K562 (cell line): ENCODE measurements around the gene PTGR2. TPM values are rescaled to one million over a fixed set of nuclear protein-coding genes. Genes with fewer than 3 reads are reported as not detected.

Experiments used
- CLOCK ChIP-seq: fragments of 250-450 bp; sonication (Bioruptor Pico); IDR thresholded peaks from 2 replicates; pipeline ENCODE4 v1.4.0; 2020; ENCODE audit warnings: mild to moderate bottlenecking, moderate library complexity, borderline replicate concordance
- FOXO4 ChIP-seq: fragments of 450-650 bp; formaldehyde crosslinking; IDR thresholded peaks from 2 replicates; pipeline ENCODE4 v1.4.0; 2020; ENCODE audit warnings: mild to moderate bottlenecking, moderate library complexity
- HDAC3 ChIP-seq: fragments of 450-650 bp; IDR thresholded peaks from 2 replicates; pipeline ENCODE4 v1.6.1; 2018; ENCODE audit warnings: borderline replicate concordance, mild to moderate bottlenecking, moderate library complexity; ENCODE audit not compliant: partially characterized antibody
- MCM2 ChIP-seq: fragments of 450-650 bp; IDR thresholded peaks from 2 replicates; pipeline ENCODE4 v1.6.1; 2017; ENCODE audit warnings: low read depth, mild to moderate bottlenecking
- NFE2 ChIP-seq: IDR thresholded peaks from 2 replicates; pipeline ENCODE4 v1.6.1; 2014; ENCODE audit warnings: antibody characterized with exemption, low read depth
- PBX2 ChIP-seq, 2 experiments: IDR thresholded peaks in 1 of 2; conservative IDR thresholded peaks in 1 of 2; 2 replicates each; pipeline ENCODE4 v1.6.1; 2016; ENCODE audit warnings: low read depth in 2 of 2, mild to moderate bottlenecking in 1 of 2, missing compliant biosample characterization in 1 of 2, missing genetic modification characterization in 1 of 2, moderate library complexity in 1 of 2
- RB1 ChIP-seq: fragments of 450-650 bp; IDR thresholded peaks from 2 replicates; pipeline ENCODE4 v1.6.1; 2017; ENCODE audit warnings: low read depth, mild to moderate bottlenecking
- RNF219 ChIP-seq: fragments of 250-450 bp; sonication (Bioruptor Pico); IDR thresholded peaks from 2 replicates; pipeline ENCODE4 v1.5.0; 2022; ENCODE audit warnings: mild to moderate bottlenecking
- SREBF1 ChIP-seq: fragments of 150-350 bp; IDR thresholded peaks from 2 replicates; pipeline ENCODE4 v1.6.1; 2014; ENCODE audit warnings: antibody characterized with exemption, low read depth, low read length, borderline replicate concordance
- TFE3 ChIP-seq: fragments of 450-650 bp; formaldehyde crosslinking; IDR thresholded peaks from 2 replicates; pipeline ENCODE4 v1.4.0; 2020; ENCODE audit warnings: mild to moderate bottlenecking, mixed read lengths
- TOE1 ChIP-seq, 2 experiments: fragments of 450-650 bp in 1 of 2; sonication (generic) in 1 of 2; formaldehyde crosslinking in 1 of 2; IDR thresholded peaks; 2 replicates each; pipeline versions ENCODE4 v1.7.1 to v1.8.0; 2016 to 2022; ENCODE audit warnings: borderline replicate concordance in 2 of 2, mild to moderate bottlenecking in 2 of 2, antibody characterized with exemption in 1 of 2, inconsistent platforms in 1 of 2, low read depth in 1 of 2, missing genetic modification reagents in 1 of 2, moderate library complexity in 1 of 2
- ZNF133 ChIP-seq: fragments of 250-450 bp; sonication (Bioruptor Pico); IDR thresholded peaks from 2 replicates; pipeline ENCODE4 v1.4.0; 2020; ENCODE audit warnings: mild to moderate bottlenecking
- ZSCAN29 ChIP-seq: fragments of 450-650 bp; IDR thresholded peaks from 2 replicates; pipeline ENCODE4 v1.6.1; 2017
- polyA plus RNA-seq, 8 experiments: library from polyadenylated mRNA; depleted of rRNA in 4 of 8; stranded (reverse) in 5 of 8; unstranded in 3 of 8; fragments of >200 nt; fragmentation: Nextera tagmentation in 2 of 8; fragmentation: Illumina TruSeq in 1 of 8; extraction: Ambion mirVana in 2 of 8; extraction: Trizol in 1 of 8; gene quantifications; 2 replicates each; pipeline versions ENCODE4 v1.2.1 to v1.2.3, GENCODE V29; 2011 to 2014; ENCODE audit warnings: inconsistent platforms in 1 of 8, missing spikeins in 1 of 8
- total RNA-seq, 7 experiments: library from RNA; depleted of rRNA in 6 of 7; stranded (reverse); fragments of >200 nt in 6 of 7; fragmentation: Illumina TruSeq in 2 of 7; extraction: Trizol in 2 of 7; gene quantifications; 2 replicates each; pipeline versions ENCODE4 v1.2.1 to v1.2.3, GENCODE V29; 2011 to 2021; ENCODE audit warnings: low replicate concordance in 1 of 7

Gene PTGR2
- total and polyA plus RNA-seq, 9 of the 15 experiments (the other 6 are each of a cell fraction or from before 2014, with no cell fraction given) = 7.4 to 23.0 (median 13.0) TPM

GRCh38 chr14:73886449-73887317, 35.1 kb downstream of the PTGR2 start, which contains the start of gene ZNF410 (continued):
- TF ChIP-seq SREBF1 = peak; percentile 16; the same call in 1 of the 2 replicates
- TF ChIP-seq TFE3 (CRISPR knock-in tag) = no peak
- TF ChIP-seq HDAC3 = no peak
- no peak for TF ChIP-seq RNF219 (CRISPR knock-in tag)
- TF ChIP-seq ZNF133 = no peak
- no peak for TF ChIP-seq MCM2
- no peak; the same call in 1 of the 2 replicates for TF ChIP-seq TOE1 (IDR thresholded peaks at IDR 0.05; ENCODE audit: borderline replicate concordance)
- TF ChIP-seq TOE1 (CRISPR knock-in tag; IDR thresholded peaks at IDR 0.05; ENCODE audit: borderline replicate concordance, low read depth) = no peak
- TF ChIP-seq CLOCK (CRISPR knock-in tag) = no peak
- no peak for TF ChIP-seq PBX2 (CRISPR knock-in tag; IDR thresholded peaks at IDR 0.05; ENCODE audit: low read depth)
- TF ChIP-seq PBX2 (tag; conservative IDR thresholded peaks at IDR 0.05; ENCODE audit: low read depth) = no peak
- TF ChIP-seq ZSCAN29 = 0 out of 2 replicates have a peak, but pooled peaks have one; percentile 52
- TF ChIP-seq RB1 = peak; percentile 83; the same call in 1 of the 2 replicates
- no peak; the same call in 1 of the 2 replicates for TF ChIP-seq NFE2
- no peak for TF ChIP-seq FOXO4 (CRISPR knock-in tag)
